Neuron (in vitro differentiated cells): ENCODE measurements around the gene PCDH18.

Experiments used
- H2AFZ ChIP-seq: one replicate; pipeline ENCODE4 v1.6.1; 2013; ENCODE audit warnings: low read depth, mild to moderate bottlenecking, inconsistent platforms, low read length, moderate library complexity
- H3K27me3 ChIP-seq: one replicate; pipeline ENCODE4 v1.6.1; 2013; ENCODE audit warnings: low read length; ENCODE audit not compliant: insufficient read depth
- H3K36me3 ChIP-seq: one replicate; pipeline ENCODE4 v1.6.1; 2013; ENCODE audit warnings: low read length; ENCODE audit not compliant: insufficient read depth
- H3K4me1 ChIP-seq: one replicate; pipeline ENCODE4 v1.6.1; 2013; ENCODE audit warnings: low read length; ENCODE audit not compliant: insufficient read depth
- H3K4me3 ChIP-seq: 2 replicates; pipeline ENCODE4 v1.5.1; 2013; ENCODE audit warnings: mild to moderate bottlenecking, low read length, moderate library complexity
- H3K9me3 ChIP-seq: one replicate; pipeline ENCODE4 v1.6.1; 2013; ENCODE audit warnings: low read length

PCDH18 gene

GRCh38 chr4:137531986-137532868, at the start of gene PCDH18:
Gene PCDH18 (minus strand): TSS chr4:137532494. CDS start chr4:137532088, 406 bp downstream.
- no peaks in the 10 kb centered on the region for H3K27me3 ChIP-seq
- peaks cover 36% of the 10 kb centered on the region for H3K36me3 ChIP-seq
- H2AFZ ChIP-seq: peak within 1 kb of the TSS; percentile 4
- peaks cover 52% of the 10 kb centered on the region for H3K4me1 ChIP-seq
- peak within 1 kb of the TSS; percentile 90 for H3K4me3 ChIP-seq
- no peaks in the 10 kb centered on the region for H3K9me3 ChIP-seq

- Histone ChIP-seq H3K27me3 (no peaks in the 10 kb centered on the region), H3K4me1 (peaks cover 12% of the 10 kb centered on the region), H3K4me3 (no peak overlapping the region), H3K36me3 (no peaks in the 10 kb centered on the region), H3K9me3 (peaks cover 1% of the 10 kb centered on the region), H2AFZ (no peak overlapping the region)
These were observed 44.2 kb upstream of the PCDH18 start for GRCh38 chr4:137576446-137576845.

- Histone ChIP-seq H3K4me1 (peaks cover 12% of the 10 kb centered on the region), H3K9me3 (peaks cover 3% of the 10 kb centered on the region), H2AFZ (no peak overlapping the region), H3K36me3 (no peaks in the 10 kb centered on the region), H3K4me3 (no peak overlapping the region), H3K27me3 (no peaks in the 10 kb centered on the region)
These were observed 40.4 kb upstream of the PCDH18 start for GRCh38 chr4:137572647-137573046.

GRCh38 chr4:137572163-137572562, 39.9 kb upstream of the PCDH18 start:
- peaks cover 10% of the 10 kb centered on the region for H3K4me1 ChIP-seq
- no peaks in the 10 kb centered on the region for H3K36me3 ChIP-seq
- no peak overlapping the region for H3K4me3 ChIP-seq
- H3K9me3 ChIP-seq: peaks cover 3% of the 10 kb centered on the region
- H3K27me3 ChIP-seq: no peaks in the 10 kb centered on the region
- H2AFZ ChIP-seq: no peak overlapping the region

GRCh38 chr4:137559801-137560200, 27.5 kb upstream of the PCDH18 start:
- no peaks in the 10 kb centered on the region for H3K36me3 ChIP-seq
- H2AFZ ChIP-seq: no peak overlapping the region
- no peaks in the 10 kb centered on the region for H3K9me3 ChIP-seq
- no peaks in the 10 kb centered on the region for H3K27me3 ChIP-seq
- H3K4me1 ChIP-seq: peaks cover 12% of the 10 kb centered on the region
- H3K4me3 ChIP-seq: no peak overlapping the region

- no peak overlapping the region for H3K4me3 ChIP-seq
- H3K4me1 ChIP-seq: peaks cover 12% of the 10 kb centered on the region
- no peaks in the 10 kb centered on the region for H3K36me3 ChIP-seq
- H3K27me3 ChIP-seq: no peaks in the 10 kb centered on the region
- H3K9me3 ChIP-seq: no peaks in the 10 kb centered on the region
- H2AFZ ChIP-seq: peak overlapping the region; percentile 58
These were observed 26.7 kb upstream of the PCDH18 start for GRCh38 chr4:137558951-137559350.

GRCh38 chr4:137545461-137545861, 13.2 kb upstream of the PCDH18 start:
- Histone ChIP-seq H3K9me3 (no peaks in the 10 kb centered on the region), H2AFZ (no peak overlapping the region), H3K27me3 (no peaks in the 10 kb centered on the region), H3K4me3 (no peak overlapping the region), H3K36me3 (no peaks in the 10 kb centered on the region), H3K4me1 (peaks cover 51% of the 10 kb centered on the region)

GRCh38 chr4:137543648-137544047, 11.4 kb upstream of the PCDH18 start:
- peak overlapping the region; percentile 41 for H3K4me3 ChIP-seq
- H3K9me3 ChIP-seq: no peaks in the 10 kb centered on the region
- H3K4me1 ChIP-seq: peaks cover 52% of the 10 kb centered on the region
- H3K36me3 ChIP-seq: no peaks in the 10 kb centered on the region
- H2AFZ ChIP-seq: no peak overlapping the region
- H3K27me3 ChIP-seq: no peaks in the 10 kb centered on the region

GRCh38 chr4:137543198-137543597, 10.9 kb upstream of the PCDH18 start:
- Histone ChIP-seq H3K9me3 (no peaks in the 10 kb centered on the region), H3K36me3 (no peaks in the 10 kb centered on the region), H2AFZ (no peak overlapping the region), H3K4me1 (peaks cover 52% of the 10 kb centered on the region), H3K4me3 (peak overlapping the region; percentile 44), H3K27me3 (no peaks in the 10 kb centered on the region)

GRCh38 chr4:137541876-137542646, 9.8 kb upstream of the PCDH18 start:
- Histone ChIP-seq H3K9me3 (no peaks in the 10 kb centered on the region), H3K4me3 (peak overlapping the region; percentile 44), H3K27me3 (no peaks in the 10 kb centered on the region), H2AFZ (peak overlapping the region; percentile 51), H3K36me3 (no peaks in the 10 kb centered on the region), H3K4me1 (peaks cover 52% of the 10 kb centered on the region)

GRCh38 chr4:137541181-137541580, 8.9 kb upstream of the PCDH18 start:
- Histone ChIP-seq H3K4me3 (peak overlapping the region; percentile 44), H3K36me3 (no peaks in the 10 kb centered on the region), H3K9me3 (no peaks in the 10 kb centered on the region), H3K4me1 (peaks cover 52% of the 10 kb centered on the region), H2AFZ (peak overlapping the region; percentile 51), H3K27me3 (no peaks in the 10 kb centered on the region)

- Histone ChIP-seq H3K9me3 (no peaks in the 10 kb centered on the region), H2AFZ (no peak overlapping the region), H3K36me3 (no peaks in the 10 kb centered on the region), H3K4me1 (peaks cover 52% of the 10 kb centered on the region), H3K4me3 (no peak overlapping the region), H3K27me3 (no peaks in the 10 kb centered on the region)
These were observed 8.1 kb upstream of the PCDH18 start for GRCh38 chr4:137540356-137540755.

GRCh38 chr4:137538526-137538925, 6.2 kb upstream of the PCDH18 start:
- no peak overlapping the region for H2AFZ ChIP-seq
- no peaks in the 10 kb centered on the region for H3K27me3 ChIP-seq
- H3K4me1 ChIP-seq: peaks cover 52% of the 10 kb centered on the region
- H3K9me3 ChIP-seq: no peaks in the 10 kb centered on the region
- no peak overlapping the region for H3K4me3 ChIP-seq
- no peaks in the 10 kb centered on the region for H3K36me3 ChIP-seq
